HEK293 (cell line): Measurements from ENCODE around the gene LHB.

Experiments
- CTCF ChIA-PET: fragments of 350-600 bp; formaldehyde crosslinking; extraction: SDS; loops from one replicate; lab custom pipeline; 2021; ENCODE audit warnings: antibody characterized with exemption; lab: Yijun Ruan, JAX
- POLR2A ChIA-PET: fragments of 300-600 bp; formaldehyde crosslinking; extraction: SDS; loops from one replicate; lab custom pipeline; 2020; ENCODE audit warnings: antibody characterized with exemption, inconsistent platforms; lab: Yijun Ruan, JAX
- H3K27ac ChIP-seq: fragments of 200-500 bp; sonication (Bioruptor generic); 2 replicates; pipeline ENCODE4 v1.5.1; 2014; ENCODE audit warnings: low read depth, low read length, control low read depth, inconsistent platforms; ENCODE audit errors: extremely low read depth
- H3K36me3 ChIP-seq, 2 experiments: fragments of 200-500 bp in 1 of 2; sonication (Bioruptor generic) in 1 of 2; 1 replicate in 1 of 2; 2 replicates in 1 of 2; pipeline ENCODE4 v1.5.1; 2014 to 2017; ENCODE audit warnings: inconsistent platforms in 2 of 2, low read length in 2 of 2; ENCODE audit not compliant: control insufficient read depth in 2 of 2, insufficient read depth in 1 of 2
- H3K4me1 ChIP-seq: fragments of 200-500 bp; sonication (Bioruptor generic); 2 replicates; pipeline ENCODE4 v1.5.1; 2014; ENCODE audit warnings: mild to moderate bottlenecking, low read length, inconsistent platforms; ENCODE audit not compliant: control insufficient read depth, insufficient read depth
- H3K4me3 ChIP-seq: 2 replicates; pipeline ENCODE4 v1.5.1; 2011; ENCODE audit warnings: low read depth, mild to moderate bottlenecking, control low read depth, low read length, moderate library complexity
- H3K9me3 ChIP-seq: fragments of 200-500 bp; sonication (Bioruptor generic); 2 replicates; pipeline ENCODE4 v1.5.1; 2014; ENCODE audit warnings: low read depth, low read length, inconsistent platforms; ENCODE audit not compliant: control insufficient read depth, insufficient read depth
- SP7 ChIP-seq: fragments of 450-650 bp; formaldehyde crosslinking; IDR thresholded peaks from 2 replicates; pipeline ENCODE4 v1.5.1; 2016; ENCODE audit warnings: missing biosample characterization, missing genetic modification characterization
- ZFHX2 ChIP-seq: fragments of 450-650 bp; formaldehyde crosslinking; conservative IDR thresholded peaks from 2 replicates; pipeline ENCODE4 v1.5.1; 2016; ENCODE audit warnings: missing biosample characterization, missing genetic modification characterization
- ZNF133 ChIP-seq: fragments of 450-650 bp; formaldehyde crosslinking; IDR thresholded peaks from 2 replicates; pipeline ENCODE4 v1.5.1; 2016; ENCODE audit warnings: missing biosample characterization, missing genetic modification characterization
- ZNF366 ChIP-seq: fragments of 450-650 bp; formaldehyde crosslinking; conservative IDR thresholded peaks from 2 replicates; pipeline ENCODE4 v1.5.1; 2016; ENCODE audit warnings: missing biosample characterization, missing genetic modification characterization
- ZNF514 ChIP-seq: fragments of 450-650 bp; formaldehyde crosslinking; IDR thresholded peaks from 2 replicates; pipeline ENCODE4 v1.5.1; 2016; ENCODE audit warnings: missing biosample characterization, missing genetic modification characterization
- ZNF549 ChIP-seq: fragments of 450-650 bp; IDR thresholded peaks from 2 replicates; pipeline ENCODE4 v1.5.1; 2018; ENCODE audit warnings: missing biosample characterization, missing genetic modification characterization, mild to moderate bottlenecking, inconsistent platforms, moderate library complexity
- ZNF776 ChIP-seq: fragments of 450-650 bp; formaldehyde crosslinking; IDR thresholded peaks from 2 replicates; pipeline ENCODE4 v1.5.0; 2017; ENCODE audit warnings: missing biosample characterization, missing genetic modification characterization, borderline replicate concordance
- TF ChIP-seq, protein P1 (sequence below): fragments of 450-650 bp; formaldehyde crosslinking; IDR thresholded peaks from 2 replicates; pipeline ENCODE4 v1.5.1; 2016; ENCODE audit warnings: missing biosample characterization, missing genetic modification characterization
- TF ChIP-seq, protein P2 (sequence below): fragments of 450-650 bp; formaldehyde crosslinking; IDR thresholded peaks from 2 replicates; pipeline ENCODE4 v1.5.0; 2017; ENCODE audit warnings: missing biosample characterization, missing genetic modification characterization, borderline replicate concordance
- TF ChIP-seq, protein P3 (sequence below): fragments of 450-650 bp; formaldehyde crosslinking; IDR thresholded peaks from 2 replicates; pipeline ENCODE4 v1.5.1; 2016; ENCODE audit warnings: missing biosample characterization, missing genetic modification characterization
- TF ChIP-seq, protein P4 (sequence below): fragments of 450-650 bp; formaldehyde crosslinking; IDR thresholded peaks from 2 replicates; pipeline ENCODE4 v1.5.1; 2016; ENCODE audit warnings: missing biosample characterization, missing genetic modification characterization, borderline replicate concordance

The LHB gene

DNA sequence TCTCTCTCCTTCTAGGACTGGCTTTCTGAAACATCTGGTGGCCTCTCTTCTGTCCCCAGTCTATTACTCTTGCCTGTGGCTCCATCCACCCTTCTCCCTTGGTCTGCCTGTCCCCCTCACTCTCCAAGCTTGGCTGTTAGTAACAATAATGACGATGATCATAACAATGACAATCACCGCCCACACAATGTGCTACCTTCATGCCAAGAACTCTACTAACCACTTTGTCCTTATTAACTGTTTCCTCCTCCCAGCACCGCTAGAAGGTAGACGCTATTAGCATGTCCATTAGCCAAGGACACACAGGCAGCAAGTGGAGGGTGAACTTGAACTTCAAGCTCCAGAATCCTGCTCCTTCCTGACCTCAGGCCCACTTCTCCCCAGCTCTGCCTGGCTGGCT is 26.5 kb downstream of the LHB start:
- CTCF ChIA-PET: interaction anchor here (1.3 kb wide), 1 partner anchor 11 kb away, joined by 5 read pairs; no protein-coding TSS in a partner anchor
- H3K36me3 ChIP-seq: peaks cover 24 to 54% of the 10 kb centered on the region in 2 experiments; a peak in 2 of 3 replicates
- no peak overlapping the region for H3K27ac ChIP-seq
- H3K4me1 ChIP-seq: peaks cover 12% of the 10 kb centered on the region; the same call in 1 of the 2 replicates
- TF ChIP-seq SP7 (tag by site-specific recombination): no peak
- TF ChIP-seq ZNF776 (tag by site-specific recombination): no peak
- TF ChIP-seq ZFHX2 (tag by site-specific recombination): 0 out of 2 replicates have a peak, but pooled peaks have one; percentile 20
- TF ChIP-seq, protein P1, sequence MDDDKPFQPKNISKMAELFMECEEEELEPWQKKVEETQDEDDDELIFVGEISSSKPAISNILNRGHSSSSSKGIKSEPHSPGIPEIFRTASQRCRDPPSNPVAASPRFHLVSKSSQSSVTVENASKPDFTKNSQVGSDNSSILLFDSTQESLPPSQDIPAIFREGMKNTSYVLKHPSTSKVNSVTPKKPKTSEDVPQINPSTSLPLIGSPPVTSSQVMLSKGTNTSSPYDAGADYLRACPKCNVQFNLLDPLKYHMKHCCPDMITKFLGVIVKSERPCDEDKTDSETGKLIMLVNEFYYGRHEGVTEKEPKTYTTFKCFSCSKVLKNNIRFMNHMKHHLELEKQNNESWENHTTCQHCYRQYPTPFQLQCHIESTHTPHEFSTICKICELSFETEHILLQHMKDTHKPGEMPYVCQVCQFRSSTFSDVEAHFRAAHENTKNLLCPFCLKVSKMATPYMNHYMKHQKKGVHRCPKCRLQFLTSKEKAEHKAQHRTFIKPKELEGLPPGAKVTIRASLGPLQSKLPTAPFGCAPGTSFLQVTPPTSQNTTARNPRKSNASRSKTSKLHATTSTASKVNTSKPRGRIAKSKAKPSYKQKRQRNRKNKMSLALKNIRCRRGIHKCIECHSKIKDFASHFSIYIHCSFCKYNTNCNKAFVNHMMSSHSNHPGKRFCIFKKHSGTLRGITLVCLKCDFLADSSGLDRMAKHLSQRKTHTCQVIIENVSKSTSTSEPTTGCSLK (tag by site-specific recombination): no peak
- TF ChIP-seq ZNF549 (tag by site-specific recombination): no peak
- TF ChIP-seq, protein P2, sequence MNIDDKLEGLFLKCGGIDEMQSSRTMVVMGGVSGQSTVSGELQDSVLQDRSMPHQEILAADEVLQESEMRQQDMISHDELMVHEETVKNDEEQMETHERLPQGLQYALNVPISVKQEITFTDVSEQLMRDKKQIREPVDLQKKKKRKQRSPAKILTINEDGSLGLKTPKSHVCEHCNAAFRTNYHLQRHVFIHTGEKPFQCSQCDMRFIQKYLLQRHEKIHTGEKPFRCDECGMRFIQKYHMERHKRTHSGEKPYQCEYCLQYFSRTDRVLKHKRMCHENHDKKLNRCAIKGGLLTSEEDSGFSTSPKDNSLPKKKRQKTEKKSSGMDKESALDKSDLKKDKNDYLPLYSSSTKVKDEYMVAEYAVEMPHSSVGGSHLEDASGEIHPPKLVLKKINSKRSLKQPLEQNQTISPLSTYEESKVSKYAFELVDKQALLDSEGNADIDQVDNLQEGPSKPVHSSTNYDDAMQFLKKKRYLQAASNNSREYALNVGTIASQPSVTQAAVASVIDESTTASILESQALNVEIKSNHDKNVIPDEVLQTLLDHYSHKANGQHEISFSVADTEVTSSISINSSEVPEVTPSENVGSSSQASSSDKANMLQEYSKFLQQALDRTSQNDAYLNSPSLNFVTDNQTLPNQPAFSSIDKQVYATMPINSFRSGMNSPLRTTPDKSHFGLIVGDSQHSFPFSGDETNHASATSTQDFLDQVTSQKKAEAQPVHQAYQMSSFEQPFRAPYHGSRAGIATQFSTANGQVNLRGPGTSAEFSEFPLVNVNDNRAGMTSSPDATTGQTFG (tag by site-specific recombination): no peak
- H3K4me3 ChIP-seq: no peak overlapping the region
- H3K9me3 ChIP-seq: no peaks in the 10 kb centered on the region
- POLR2A ChIA-PET: interaction anchor here (0.7 kb wide), 1 partner anchor 143 kb away, joined by 6 read pairs; no protein-coding TSS in a partner anchor

DNA sequence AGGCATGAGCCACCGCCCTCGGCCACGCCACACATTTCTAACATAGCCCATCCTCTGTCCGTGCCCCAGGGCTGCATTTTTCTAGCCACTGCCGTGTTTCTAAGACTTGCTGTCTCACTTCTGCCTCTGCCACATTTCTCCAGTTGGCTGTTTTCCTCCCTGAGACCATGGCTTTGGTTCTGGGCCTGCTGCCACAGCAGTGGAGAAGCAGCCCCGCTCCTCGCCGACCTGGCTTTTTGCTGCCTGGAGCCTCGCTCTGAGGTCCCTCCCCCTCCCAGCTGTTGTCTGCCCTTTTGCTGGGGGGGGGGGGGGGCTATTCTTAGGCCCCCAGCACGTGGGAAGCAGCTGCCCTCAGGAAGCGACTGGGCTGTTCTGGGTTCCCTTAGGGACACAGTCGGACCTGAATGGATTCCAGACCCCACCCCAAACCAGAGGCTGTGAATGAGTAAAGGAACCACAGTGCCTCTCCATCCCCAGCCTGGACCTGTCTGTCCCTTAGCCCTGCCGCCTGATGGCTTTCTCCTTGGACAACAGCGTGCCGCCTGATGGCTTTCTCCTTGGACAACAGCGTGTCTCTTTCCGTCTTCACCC is 27.1 kb downstream of the LHB start:
- H3K27ac ChIP-seq: no peak overlapping the region
- no peaks in the 10 kb centered on the region for H3K9me3 ChIP-seq
- H3K4me1 ChIP-seq: peaks cover 10% of the 10 kb centered on the region; the same call in 1 of the 2 replicates
- TF ChIP-seq, protein P3, sequence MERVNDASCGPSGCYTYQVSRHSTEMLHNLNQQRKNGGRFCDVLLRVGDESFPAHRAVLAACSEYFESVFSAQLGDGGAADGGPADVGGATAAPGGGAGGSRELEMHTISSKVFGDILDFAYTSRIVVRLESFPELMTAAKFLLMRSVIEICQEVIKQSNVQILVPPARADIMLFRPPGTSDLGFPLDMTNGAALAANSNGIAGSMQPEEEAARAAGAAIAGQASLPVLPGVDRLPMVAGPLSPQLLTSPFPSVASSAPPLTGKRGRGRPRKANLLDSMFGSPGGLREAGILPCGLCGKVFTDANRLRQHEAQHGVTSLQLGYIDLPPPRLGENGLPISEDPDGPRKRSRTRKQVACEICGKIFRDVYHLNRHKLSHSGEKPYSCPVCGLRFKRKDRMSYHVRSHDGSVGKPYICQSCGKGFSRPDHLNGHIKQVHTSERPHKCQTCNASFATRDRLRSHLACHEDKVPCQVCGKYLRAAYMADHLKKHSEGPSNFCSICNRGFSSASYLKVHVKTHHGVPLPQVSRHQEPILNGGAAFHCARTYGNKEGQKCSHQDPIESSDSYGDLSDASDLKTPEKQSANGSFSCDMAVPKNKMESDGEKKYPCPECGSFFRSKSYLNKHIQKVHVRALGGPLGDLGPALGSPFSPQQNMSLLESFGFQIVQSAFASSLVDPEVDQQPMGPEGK: 0 out of 2 replicates have a peak, but pooled peaks have one; percentile 14
- TF ChIP-seq, protein P1 (tag by site-specific recombination): no peak
- no peak for TF ChIP-seq ZNF514
- TF ChIP-seq, all 188 proteins: peak for 1
- no peak overlapping the region for H3K4me3 ChIP-seq
- peaks cover 28 to 57% of the 10 kb centered on the region in 2 experiments; a peak in 2 of 3 replicates for H3K36me3 ChIP-seq
- ChIA-PET POLR2A (interaction anchor here (0.7 to 1.2 kb wide), 4 partner anchors 8 to 142 kb away, joined by 3 to 6 read pairs (median 4); no protein-coding TSS in a partner anchor), CTCF (interaction anchor here (0.7 to 0.8 kb wide), 2 partner anchors 8 to 194 kb away, joined by 3 read pairs; no protein-coding TSS in a partner anchor)

DNA sequence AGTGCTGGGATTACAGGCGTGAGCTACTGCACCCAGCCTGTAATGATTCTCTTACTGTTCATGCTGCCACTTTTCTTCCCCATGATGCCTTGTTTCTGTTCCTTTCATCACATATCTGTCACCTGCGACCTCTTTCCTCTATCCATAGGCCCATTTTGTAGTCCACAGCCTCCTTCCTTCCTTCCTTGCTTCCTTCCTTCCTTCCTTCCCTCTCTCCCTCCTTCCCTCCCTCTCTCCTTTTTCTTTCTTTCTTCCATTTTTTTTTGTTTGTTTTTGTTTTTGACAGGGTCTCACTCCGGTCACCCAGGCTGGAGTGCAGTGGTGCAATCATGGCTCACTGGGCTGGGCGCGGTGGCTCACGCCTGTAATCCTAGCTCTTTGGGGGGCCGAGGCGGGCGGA is 28.0 kb downstream of the LHB start:
- TF ChIP-seq, protein P4, sequence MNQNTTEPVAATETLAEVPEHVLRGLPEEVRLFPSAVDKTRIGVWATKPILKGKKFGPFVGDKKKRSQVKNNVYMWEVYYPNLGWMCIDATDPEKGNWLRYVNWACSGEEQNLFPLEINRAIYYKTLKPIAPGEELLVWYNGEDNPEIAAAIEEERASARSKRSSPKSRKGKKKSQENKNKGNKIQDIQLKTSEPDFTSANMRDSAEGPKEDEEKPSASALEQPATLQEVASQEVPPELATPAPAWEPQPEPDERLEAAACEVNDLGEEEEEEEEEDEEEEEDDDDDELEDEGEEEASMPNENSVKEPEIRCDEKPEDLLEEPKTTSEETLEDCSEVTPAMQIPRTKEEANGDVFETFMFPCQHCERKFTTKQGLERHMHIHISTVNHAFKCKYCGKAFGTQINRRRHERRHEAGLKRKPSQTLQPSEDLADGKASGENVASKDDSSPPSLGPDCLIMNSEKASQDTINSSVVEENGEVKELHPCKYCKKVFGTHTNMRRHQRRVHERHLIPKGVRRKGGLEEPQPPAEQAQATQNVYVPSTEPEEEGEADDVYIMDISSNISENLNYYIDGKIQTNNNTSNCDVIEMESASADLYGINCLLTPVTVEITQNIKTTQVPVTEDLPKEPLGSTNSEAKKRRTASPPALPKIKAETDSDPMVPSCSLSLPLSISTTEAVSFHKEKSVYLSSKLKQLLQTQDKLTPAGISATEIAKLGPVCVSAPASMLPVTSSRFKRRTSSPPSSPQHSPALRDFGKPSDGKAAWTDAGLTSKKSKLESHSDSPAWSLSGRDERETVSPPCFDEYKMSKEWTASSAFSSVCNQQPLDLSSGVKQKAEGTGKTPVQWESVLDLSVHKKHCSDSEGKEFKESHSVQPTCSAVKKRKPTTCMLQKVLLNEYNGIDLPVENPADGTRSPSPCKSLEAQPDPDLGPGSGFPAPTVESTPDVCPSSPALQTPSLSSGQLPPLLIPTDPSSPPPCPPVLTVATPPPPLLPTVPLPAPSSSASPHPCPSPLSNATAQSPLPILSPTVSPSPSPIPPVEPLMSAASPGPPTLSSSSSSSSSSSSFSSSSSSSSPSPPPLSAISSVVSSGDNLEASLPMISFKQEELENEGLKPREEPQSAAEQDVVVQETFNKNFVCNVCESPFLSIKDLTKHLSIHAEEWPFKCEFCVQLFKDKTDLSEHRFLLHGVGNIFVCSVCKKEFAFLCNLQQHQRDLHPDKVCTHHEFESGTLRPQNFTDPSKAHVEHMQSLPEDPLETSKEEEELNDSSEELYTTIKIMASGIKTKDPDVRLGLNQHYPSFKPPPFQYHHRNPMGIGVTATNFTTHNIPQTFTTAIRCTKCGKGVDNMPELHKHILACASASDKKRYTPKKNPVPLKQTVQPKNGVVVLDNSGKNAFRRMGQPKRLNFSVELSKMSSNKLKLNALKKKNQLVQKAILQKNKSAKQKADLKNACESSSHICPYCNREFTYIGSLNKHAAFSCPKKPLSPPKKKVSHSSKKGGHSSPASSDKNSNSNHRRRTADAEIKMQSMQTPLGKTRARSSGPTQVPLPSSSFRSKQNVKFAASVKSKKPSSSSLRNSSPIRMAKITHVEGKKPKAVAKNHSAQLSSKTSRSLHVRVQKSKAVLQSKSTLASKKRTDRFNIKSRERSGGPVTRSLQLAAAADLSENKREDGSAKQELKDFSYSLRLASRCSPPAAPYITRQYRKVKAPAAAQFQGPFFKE (tag by site-specific recombination): no peak
- TF ChIP-seq SP7 (tag by site-specific recombination) (no peak), ZNF133 (tag by site-specific recombination) (no peak), ZNF366 (tag by site-specific recombination) (peak; percentile 92)
- Histone ChIP-seq H3K4me3 (no peak overlapping the region), H3K4me1 (peaks cover 5% of the 10 kb centered on the region; the same call in 1 of the 2 replicates), H3K27ac (no peak overlapping the region), H3K36me3 (peaks cover 31 to 61% of the 10 kb centered on the region in 2 experiments; a peak in 2 of 3 replicates), H3K9me3 (no peaks in the 10 kb centered on the region)
- CTCF ChIA-PET: interaction anchor here (0.7 to 0.8 kb wide), 2 partner anchors 9 to 193 kb away, joined by 3 read pairs; no protein-coding TSS in a partner anchor
- POLR2A ChIA-PET: interaction anchor here (0.7 to 1.2 kb wide), 3 partner anchors 10 to 588 kb away, joined by 3 to 6 read pairs (median 5); no protein-coding TSS in a partner anchor
